Esophagus (tissue), 2 donors: ENCODE results near the gene SIGLEC12. TPM values are rescaled to one million over a fixed set of nuclear protein-coding genes. Genes with fewer than 3 reads are reported as not detected.
"Not testable (repeated sequence)": the region's sequence is repeated elsewhere in the genome, so short reads cannot be mapped to it uniquely, and the experiment has no call there.

Experiments
- H3K27ac ChIP-seq, 2 donors: one replicate each; pipeline ENCODE4 v1.5.1; 2013; ENCODE audit warnings: low read depth in 2 of 2, mild to moderate bottlenecking in 2 of 2, inconsistent platforms in 1 of 2, low read length in 1 of 2, moderate library complexity in 1 of 2
- H3K27me3 ChIP-seq, 2 donors: one replicate each; pipeline ENCODE4 v1.6.1; 2013; ENCODE audit warnings: low read length in 2 of 2, control low read depth in 1 of 2, mild to moderate bottlenecking in 1 of 2; ENCODE audit not compliant: insufficient read depth in 2 of 2, control insufficient read depth in 1 of 2
- H3K36me3 ChIP-seq, 2 donors: one replicate each; pipeline ENCODE4 v1.6.1; 2013; ENCODE audit warnings: low read length in 1 of 2; ENCODE audit not compliant: control insufficient read depth in 2 of 2, insufficient read depth in 2 of 2
- H3K4me1 ChIP-seq, 2 donors: one replicate each; pipeline ENCODE4 v1.6.1; 2013; ENCODE audit warnings: low read length in 1 of 2; ENCODE audit not compliant: control insufficient read depth in 2 of 2, insufficient read depth in 2 of 2
- H3K4me3 ChIP-seq, 2 donors: one replicate each; pipeline ENCODE4 v1.5.1; 2013; ENCODE audit warnings: low read length in 2 of 2, mild to moderate bottlenecking in 2 of 2, low read depth in 1 of 2, moderate library complexity in 1 of 2
- H3K9me3 ChIP-seq, 2 donors: one replicate each; pipeline ENCODE4 v1.6.1; 2013; ENCODE audit warnings: mild to moderate bottlenecking in 2 of 2, low read depth in 1 of 2, low read length in 1 of 2, moderate library complexity in 1 of 2; ENCODE audit not compliant: control insufficient read depth in 2 of 2, insufficient read depth in 1 of 2
- WGBS, 2 donors: extraction: QIAGEN DNeasy Blood & Tissue Kit; methylation state at CpG; one replicate each; pipeline ENCODE4 v1.1.7; 2013; 5-methylcytosine and 5-hydroxymethylcytosine counted together
- polyA plus RNA-seq, 2 donors: library from polyadenylated mRNA; stranded (reverse); fragments of 200-250 nt; gene quantifications; one replicate each; pipeline ENCODE4 v1.2.3, GENCODE V29; 2013
- donor health status: healthy with polysubstance abuse.
- donor health status: Bipolar disorder and iron deficiency.

SIGLEC12 gene
- polyA plus RNA-seq, 2 donors, result 0.02 to 0.04 TPM

- no peak overlapping the region for H3K4me3 ChIP-seq
- no peaks in the 10 kb centered on the region for H3K36me3 ChIP-seq
- H3K9me3 ChIP-seq, result peaks cover 0 to 4% of the 10 kb centered on the region in 2 donors
- H3K4me1 ChIP-seq, result peaks cover 0 to 2% of the 10 kb centered on the region in 2 donors
- 64 to 65% methylated on average over 6 of the region's 6 CpGs for WGBS, 2 donors
- H3K27me3 ChIP-seq, result no peaks in the 10 kb centered on the region
- no peak overlapping the region for H3K27ac ChIP-seq
Observed at GRCh38 chr19:51507640-51508058, 6.0 kb upstream of the SIGLEC12 start.

DNA sequence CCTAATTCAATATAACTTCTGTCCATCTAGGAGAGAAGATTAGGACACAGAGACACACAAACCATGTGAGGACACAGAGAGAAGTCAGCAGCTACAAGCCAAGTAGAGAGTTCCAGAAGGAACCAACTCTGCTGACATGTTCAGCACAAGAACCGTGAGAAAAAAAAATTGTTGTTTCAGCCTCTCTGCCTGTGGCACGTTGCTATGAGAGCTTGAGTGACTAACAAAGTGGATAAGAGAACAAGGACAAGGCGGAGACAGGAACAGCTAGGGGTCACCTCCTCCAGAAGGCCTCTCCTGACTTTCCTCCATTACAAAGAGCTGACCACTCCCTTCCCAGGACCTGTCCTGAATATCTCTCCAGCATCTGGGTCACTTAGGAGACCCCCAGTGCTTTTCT lies 5.6 kb upstream of the SIGLEC12 start:
- Histone ChIP-seq H3K4me3 (no peak overlapping the region), H3K36me3 (no peaks in the 10 kb centered on the region), H3K9me3 (peaks cover 0 to 4% of the 10 kb centered on the region in 2 donors), H3K4me1 (peaks cover 0 to 2% of the 10 kb centered on the region in 2 donors), H3K27ac (no peak overlapping the region), H3K27me3 (no peaks in the 10 kb centered on the region)
- WGBS, 2 donors, result 50 to 53% methylated on average over 3 of the region's 3 CpGs

- Histone ChIP-seq H3K27ac (no peak overlapping the region), H3K4me1 (peaks cover 0 to 2% of the 10 kb centered on the region in 2 donors), H3K9me3 (peaks cover 0 to 4% of the 10 kb centered on the region in 2 donors), H3K36me3 (no peaks in the 10 kb centered on the region), H3K27me3 (no peaks in the 10 kb centered on the region), H3K4me3 (no peak overlapping the region)
- WGBS, 2 donors, result 28 to 36% methylated on average over 3 of the region's 3 CpGs
Observed at GRCh38 chr19:51505904-51506303, 4.3 kb upstream of the SIGLEC12 start.

DNA sequence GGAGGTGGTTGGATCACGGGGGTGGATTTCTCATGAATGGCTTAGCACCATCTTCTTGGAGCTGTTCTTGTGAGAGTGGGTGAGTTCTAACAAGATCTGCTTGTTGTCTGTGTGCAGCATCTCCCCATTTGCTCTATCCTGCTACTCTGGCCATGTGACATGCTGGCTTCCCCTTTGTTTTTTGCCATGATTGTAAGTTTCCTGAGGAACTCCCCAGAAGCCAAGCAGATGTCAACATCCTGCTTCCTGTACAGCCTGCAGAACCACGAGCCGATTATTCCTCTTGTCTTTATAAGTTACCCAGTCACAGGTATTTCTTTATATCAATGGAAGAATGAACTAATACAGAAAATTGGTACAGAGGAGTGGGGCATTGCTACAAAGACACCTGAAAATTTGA lies 2.3 kb upstream of the SIGLEC12 start:
- Histone ChIP-seq H3K27me3 (no peaks in the 10 kb centered on the region), H3K27ac (no peak overlapping the region), H3K4me3 (no peak overlapping the region), H3K4me1 (no peaks in the 10 kb centered on the region), H3K36me3 (no peaks in the 10 kb centered on the region), H3K9me3 (peaks cover 0 to 4% of the 10 kb centered on the region in 2 donors)
- WGBS, 2 donors, result 47 to 49% methylated on average over 3 of the region's 3 CpGs

- peaks cover 0 to 4% of the 10 kb centered on the region in 2 donors for H3K9me3 ChIP-seq
- no peaks in the 10 kb centered on the region for H3K4me1 ChIP-seq
- H3K27me3 ChIP-seq, result no peaks in the 10 kb centered on the region
- H3K4me3 ChIP-seq, result no peak overlapping the region
- H3K36me3 ChIP-seq, result no peaks in the 10 kb centered on the region
- 74 to 78% methylated on average over 5 of the region's 5 CpGs for WGBS, 2 donors
- H3K27ac ChIP-seq, result no peak overlapping the region
Observed at GRCh38 chr19:51503286-51503817, 1.8 kb upstream of the SIGLEC12 start.

DNA sequence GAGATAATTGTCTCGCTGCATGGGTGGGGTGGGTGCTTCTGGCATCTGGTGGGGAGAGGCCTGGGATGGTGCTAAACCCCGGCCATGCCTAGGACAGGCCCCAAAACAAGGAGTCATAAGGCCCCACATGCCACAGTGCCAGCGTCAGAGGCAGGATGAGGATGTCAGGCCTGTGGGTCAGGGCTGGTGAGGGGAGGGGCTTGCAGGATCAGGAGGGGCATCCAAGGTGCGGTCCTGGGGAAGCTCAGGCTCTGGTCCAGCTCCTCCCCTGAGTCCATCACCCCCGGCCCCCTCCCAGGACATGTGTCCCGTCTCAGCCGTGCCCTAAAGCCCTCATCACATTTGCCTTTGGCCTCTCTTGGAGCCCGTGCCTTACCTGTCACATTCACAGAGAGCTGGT lies 669 bp downstream of the SIGLEC12 start:
- not testable (repeated sequence) for H3K4me1 ChIP-seq, H3K9me3 ChIP-seq, H3K36me3 ChIP-seq, H3K4me3 ChIP-seq, H3K27ac ChIP-seq, H3K27me3 ChIP-seq
- 51 to 60% methylated on average over 7 to 8 of the region's 8 CpGs for WGBS, 2 donors

GRCh38 chr19:51497666-51498065 lies 3.9 kb downstream of the SIGLEC12 start:
- Histone ChIP-seq H3K4me1 (no peaks in the 10 kb centered on the region), H3K27ac (no peak overlapping the region), H3K9me3 (no peaks in the 10 kb centered on the region), H3K27me3 (no peaks in the 10 kb centered on the region), H3K4me3 (no peak overlapping the region), H3K36me3 (no peaks in the 10 kb centered on the region)
- 44 to 57% methylated on average over 3 of the region's 3 CpGs for WGBS, 2 donors

DNA sequence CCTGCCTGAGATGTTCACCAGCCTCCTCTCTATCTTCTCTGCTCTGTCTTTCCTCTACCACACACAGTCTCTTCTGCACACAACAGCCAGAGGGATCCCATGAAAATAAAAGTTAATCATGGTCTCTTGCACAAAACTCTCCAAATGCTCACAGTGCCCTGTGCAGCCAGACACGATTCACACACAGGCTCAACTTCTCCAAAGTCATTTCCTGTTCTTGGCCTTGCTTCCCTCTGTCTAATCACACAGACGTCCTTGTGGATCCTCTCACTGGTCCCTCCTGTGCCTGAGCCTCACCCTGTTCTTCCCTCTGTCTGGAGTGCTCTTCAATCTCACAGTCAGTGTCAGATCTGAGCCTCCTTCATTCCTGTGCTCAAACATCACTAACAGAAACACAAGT lies 7.8 kb downstream of the SIGLEC12 start:
- 31 to 32% methylated on average over 2 of the region's 2 CpGs for WGBS, 2 donors
- no peaks in the 10 kb centered on the region for H3K36me3 ChIP-seq
- no peak overlapping the region for H3K27ac ChIP-seq
- no peaks in the 10 kb centered on the region for H3K9me3 ChIP-seq
- no peaks in the 10 kb centered on the region for H3K4me1 ChIP-seq
- no peaks in the 10 kb centered on the region for H3K27me3 ChIP-seq
- H3K4me3 ChIP-seq, result no peak overlapping the region

- Histone ChIP-seq H3K36me3 (no peaks in the 10 kb centered on the region), H3K9me3 (no peaks in the 10 kb centered on the region), H3K27me3 (no peaks in the 10 kb centered on the region), H3K4me3 (no peak overlapping the region), H3K27ac (no peak overlapping the region), H3K4me1 (no peaks in the 10 kb centered on the region)
- 79 to 80% methylated on average over 7 of the region's 7 CpGs for WGBS, 2 donors
Observed at GRCh38 chr19:51491586-51491985, 10.0 kb downstream of the SIGLEC12 start.

- H3K4me1 ChIP-seq, result no peaks in the 10 kb centered on the region
- H3K4me3 ChIP-seq, result no peak overlapping the region
- no peaks in the 10 kb centered on the region for H3K36me3 ChIP-seq
- H3K27ac ChIP-seq, result no peak overlapping the region
- no peaks in the 10 kb centered on the region for H3K27me3 ChIP-seq
- 49 to 52% methylated on average over 14 of the region's 14 CpGs for WGBS, 2 donors
- no peaks in the 10 kb centered on the region for H3K9me3 ChIP-seq
Observed at GRCh38 chr19:51490676-51491075, 10.9 kb downstream of the SIGLEC12 start.
